ENCODE measurements around the gene MEOX1. TPM values are rescaled to one million over a fixed set of nuclear protein-coding genes. Genes with fewer than 3 reads are reported as not detected.
A peak's percentile ranks its signal among the peaks of the same experiment; 100 is the strongest.
"Not testable (repeated sequence)": the region's sequence is repeated elsewhere in the genome, so short reads cannot be mapped to it uniquely, and the experiment has no call there.

MEOX1 gene
- total RNA-seq, 1 donor from 2014 or later = 17.2 TPM

DNA sequence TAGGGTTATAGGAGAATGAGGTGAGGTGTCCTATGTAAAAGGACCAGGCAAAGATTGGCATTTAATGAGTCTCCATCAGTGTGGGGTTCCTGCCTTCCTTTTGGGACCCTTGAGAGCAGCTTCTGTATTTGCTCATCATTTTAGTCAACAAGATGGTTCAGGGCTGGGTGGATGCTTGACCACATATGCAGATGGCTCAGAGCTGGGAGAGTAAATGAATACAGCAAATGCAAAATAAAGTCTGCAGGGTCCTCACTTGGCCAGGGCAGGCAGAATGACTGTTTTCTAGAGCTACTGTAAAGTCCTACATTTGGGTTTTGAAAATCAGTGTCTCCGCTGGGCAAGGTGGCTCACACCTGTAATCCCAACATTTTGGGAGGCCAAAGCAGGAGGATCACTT is 58.4 kb downstream of the MEOX1 start:
- TF ChIP-seq, protein P1, sequence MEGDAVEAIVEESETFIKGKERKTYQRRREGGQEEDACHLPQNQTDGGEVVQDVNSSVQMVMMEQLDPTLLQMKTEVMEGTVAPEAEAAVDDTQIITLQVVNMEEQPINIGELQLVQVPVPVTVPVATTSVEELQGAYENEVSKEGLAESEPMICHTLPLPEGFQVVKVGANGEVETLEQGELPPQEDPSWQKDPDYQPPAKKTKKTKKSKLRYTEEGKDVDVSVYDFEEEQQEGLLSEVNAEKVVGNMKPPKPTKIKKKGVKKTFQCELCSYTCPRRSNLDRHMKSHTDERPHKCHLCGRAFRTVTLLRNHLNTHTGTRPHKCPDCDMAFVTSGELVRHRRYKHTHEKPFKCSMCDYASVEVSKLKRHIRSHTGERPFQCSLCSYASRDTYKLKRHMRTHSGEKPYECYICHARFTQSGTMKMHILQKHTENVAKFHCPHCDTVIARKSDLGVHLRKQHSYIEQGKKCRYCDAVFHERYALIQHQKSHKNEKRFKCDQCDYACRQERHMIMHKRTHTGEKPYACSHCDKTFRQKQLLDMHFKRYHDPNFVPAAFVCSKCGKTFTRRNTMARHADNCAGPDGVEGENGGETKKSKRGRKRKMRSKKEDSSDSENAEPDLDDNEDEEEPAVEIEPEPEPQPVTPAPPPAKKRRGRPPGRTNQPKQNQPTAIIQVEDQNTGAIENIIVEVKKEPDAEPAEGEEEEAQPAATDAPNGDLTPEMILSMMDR (conservative IDR thresholded peaks at IDR 0.05) = no peak
- Mint-ChIP-seq H3K4me3 (no peak overlapping the region), H3K36me3 (no peaks in the 10 kb centered on the region), H3K9me3 (peaks cover 4% of the 10 kb centered on the region), H3K4me1 (ENCODE audit: unreplicated experiment) (peaks cover 16% of the 10 kb centered on the region), H3K27me3 (no peaks in the 10 kb centered on the region), H3K27ac (no peak overlapping the region)
- DNase-seq (ENCODE audit: extremely low spot score, unreplicated experiment) = no peak

DNA sequence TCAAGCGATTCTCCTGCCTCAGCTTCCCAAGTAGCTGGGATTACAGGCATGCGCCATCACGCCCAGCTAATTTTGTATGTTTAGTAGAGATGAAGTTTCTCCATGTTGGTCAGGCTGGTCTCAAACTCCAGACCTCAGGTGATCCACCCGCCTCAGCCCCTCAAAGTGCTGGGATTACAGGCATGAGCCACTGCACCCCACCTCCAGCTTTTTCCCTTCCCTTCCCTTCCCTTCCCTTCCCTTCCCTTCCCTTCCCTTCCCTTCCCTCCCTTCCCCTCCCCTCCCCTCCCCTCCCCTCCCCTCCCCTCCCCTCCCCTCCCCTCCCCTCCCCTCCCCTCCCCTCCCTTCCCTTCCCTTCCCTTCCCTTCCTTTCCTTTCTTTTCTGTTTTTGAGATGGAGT is 59.2 kb downstream of the MEOX1 start:
- not testable (repeated sequence) for H3K27ac Mint-ChIP-seq; H3K4me3 Mint-ChIP-seq; H3K36me3 Mint-ChIP-seq; DNase-seq (ENCODE audit: extremely low spot score, unreplicated experiment); H3K9me3 Mint-ChIP-seq; H3K27me3 Mint-ChIP-seq
- peaks cover 18% of the 10 kb centered on the region for H3K4me1 Mint-ChIP-seq (ENCODE audit: unreplicated experiment)

DNA sequence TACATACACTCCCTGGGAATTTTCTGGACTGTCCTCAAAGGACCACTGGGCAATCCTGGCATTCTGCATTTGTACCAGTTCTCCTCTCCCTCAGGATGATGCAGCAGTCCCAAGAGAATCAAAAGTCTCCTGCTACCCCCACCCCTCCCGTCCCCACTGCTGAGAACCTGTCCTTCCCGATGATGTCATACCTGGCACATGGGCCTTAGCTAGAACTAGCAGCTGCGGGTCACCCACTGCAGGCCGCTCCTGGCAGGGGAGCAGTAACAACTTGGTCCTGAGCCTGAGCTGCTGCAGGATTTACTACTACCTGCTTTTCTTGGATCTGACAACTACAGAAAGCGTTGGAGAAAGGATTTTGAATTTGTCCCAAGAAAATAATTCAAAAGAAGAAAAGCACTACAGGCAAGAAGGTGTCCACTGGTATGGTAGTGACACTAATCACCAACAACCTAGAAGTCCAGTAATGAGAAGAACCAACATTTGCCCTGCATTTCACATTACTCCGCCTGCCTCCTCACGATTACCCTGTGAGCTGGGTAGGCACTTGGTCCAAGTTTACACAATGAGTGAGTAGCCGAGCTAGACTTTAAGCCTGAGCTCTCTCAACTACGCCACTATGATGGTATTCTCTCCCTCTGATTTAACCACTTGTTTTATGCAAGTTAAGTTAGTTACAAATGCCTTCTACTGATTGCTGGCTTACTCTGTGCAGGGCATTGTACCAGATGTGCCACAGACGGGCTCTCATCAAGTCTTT is 60.3 kb downstream of the MEOX1 start:
- Mint-ChIP-seq H3K36me3 (no peaks in the 10 kb centered on the region), H3K9me3 (peaks cover 4% of the 10 kb centered on the region), H3K27ac (no peak overlapping the region), H3K4me1 (ENCODE audit: unreplicated experiment) (peaks cover 26% of the 10 kb centered on the region), H3K4me3 (no peak overlapping the region), H3K27me3 (no peaks in the 10 kb centered on the region)
- TF ChIP-seq, protein P1 (conservative IDR thresholded peaks at IDR 0.05) = no peak
- DNase-seq (ENCODE audit: extremely low spot score, unreplicated experiment) = no peak

DNA sequence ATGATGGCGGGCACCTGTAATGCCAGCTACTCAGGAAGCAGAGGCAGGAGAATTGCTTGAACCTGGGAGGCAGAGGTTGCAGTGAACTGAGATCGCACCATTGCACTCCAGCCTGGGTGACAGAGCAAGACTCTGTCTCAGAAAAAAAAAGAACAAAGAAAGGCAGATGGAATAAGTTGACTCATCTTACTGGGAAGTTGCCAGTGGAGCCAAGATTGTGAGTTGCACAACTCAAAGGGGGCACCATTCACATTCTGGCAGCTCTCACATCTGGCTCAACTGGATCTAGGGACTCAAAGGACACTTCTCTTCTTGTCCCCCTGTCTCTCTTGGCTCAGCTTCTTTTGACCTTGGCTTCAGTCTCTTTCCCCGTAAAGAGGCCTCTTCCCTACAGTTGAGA is 61.9 kb downstream of the MEOX1 start:
- TF ChIP-seq, protein P1 (conservative IDR thresholded peaks at IDR 0.05) = no peak
- DNase-seq (ENCODE audit: extremely low spot score, unreplicated experiment) = no peak
- no peak overlapping the region for H3K4me3 Mint-ChIP-seq
- peaks cover 4% of the 10 kb centered on the region for H3K9me3 Mint-ChIP-seq
- H3K4me1 Mint-ChIP-seq (ENCODE audit: unreplicated experiment) = peaks cover 31% of the 10 kb centered on the region
- H3K27me3 Mint-ChIP-seq = no peaks in the 10 kb centered on the region
- no peak overlapping the region for H3K27ac Mint-ChIP-seq
- H3K36me3 Mint-ChIP-seq = no peaks in the 10 kb centered on the region

DNA sequence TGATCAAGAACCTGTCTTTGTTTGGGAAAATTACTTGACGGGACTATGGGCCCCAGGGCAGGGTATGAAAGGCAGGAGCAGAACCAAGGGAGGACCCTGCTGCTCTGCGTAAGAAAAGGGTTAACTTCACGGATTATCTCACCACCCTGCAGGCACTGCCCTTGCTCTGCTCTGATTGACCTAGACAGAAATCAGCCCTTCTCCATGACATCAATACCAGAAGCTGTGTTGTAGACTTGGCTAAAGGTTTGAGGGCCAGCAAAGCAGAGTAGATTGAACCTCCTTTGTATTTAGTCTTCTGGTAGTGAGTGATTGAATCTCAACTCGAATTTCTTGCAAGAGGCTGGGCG is 62.7 kb downstream of the MEOX1 start:
- Mint-ChIP-seq H3K27ac (peak overlapping the region; percentile 48), H3K27me3 (no peaks in the 10 kb centered on the region), H3K9me3 (peaks cover 1% of the 10 kb centered on the region), H3K4me3 (no peak overlapping the region), H3K36me3 (no peaks in the 10 kb centered on the region), H3K4me1 (ENCODE audit: unreplicated experiment) (peaks cover 25% of the 10 kb centered on the region)
- TF ChIP-seq, protein P1 (conservative IDR thresholded peaks at IDR 0.05) = no peak
- no peak for DNase-seq (ENCODE audit: extremely low spot score, unreplicated experiment)

DNA sequence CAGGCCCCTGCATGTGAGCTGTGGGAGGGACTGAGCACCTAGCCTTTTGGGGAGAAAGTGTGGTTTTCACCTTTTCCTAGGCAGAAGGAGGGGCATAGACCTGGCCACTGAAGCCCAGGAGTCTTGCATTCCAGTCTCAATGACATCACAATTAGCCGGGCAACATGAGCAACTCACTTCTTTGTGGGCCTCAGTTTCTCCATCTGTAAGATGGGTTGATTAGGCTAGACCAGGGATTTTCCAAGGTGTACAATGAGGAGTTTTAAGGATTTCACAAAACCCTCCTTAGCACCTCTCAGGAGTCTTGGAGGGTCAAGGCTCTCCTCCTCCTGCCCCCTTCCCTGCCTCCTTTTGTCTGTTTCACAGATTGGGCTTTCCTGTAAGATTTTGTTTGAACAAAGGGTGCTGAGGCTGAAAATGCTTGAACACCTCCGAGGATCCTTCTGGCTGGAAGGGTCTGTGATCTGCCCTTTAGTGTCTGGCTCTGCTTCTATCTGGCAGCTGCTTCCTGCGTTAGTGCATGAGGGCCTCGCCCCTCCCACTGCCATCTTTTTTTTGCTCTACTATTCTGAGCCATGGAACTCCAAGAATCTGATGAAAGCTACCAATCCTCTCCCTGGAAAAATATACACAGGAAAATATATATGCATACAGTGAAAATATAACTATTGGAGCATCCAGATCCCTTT is 63.2 kb downstream of the MEOX1 start:
- DNase-seq (ENCODE audit: extremely low spot score, unreplicated experiment) = no peak

More for the DNA sequence above, 63.2 kb downstream of the MEOX1 start:
- Mint-ChIP-seq H3K27ac (peak overlapping the region; percentile 48), H3K36me3 (no peaks in the 10 kb centered on the region), H3K4me3 (peak overlapping the region; percentile 29), H3K27me3 (no peaks in the 10 kb centered on the region), H3K9me3 (no peaks in the 10 kb centered on the region), H3K4me1 (ENCODE audit: unreplicated experiment) (peaks cover 23% of the 10 kb centered on the region)
- TF ChIP-seq, protein P1 (conservative IDR thresholded peaks at IDR 0.05) = no peak

Data from type B pancreatic cell (in vitro differentiated cells).